ENCODE results near the gene SNRNP200.
"Not testable (repeated sequence)": the region's sequence is repeated elsewhere in the genome, so short reads cannot be mapped to it uniquely, and the experiment has no call there.

SNRNP200 gene

DNA sequence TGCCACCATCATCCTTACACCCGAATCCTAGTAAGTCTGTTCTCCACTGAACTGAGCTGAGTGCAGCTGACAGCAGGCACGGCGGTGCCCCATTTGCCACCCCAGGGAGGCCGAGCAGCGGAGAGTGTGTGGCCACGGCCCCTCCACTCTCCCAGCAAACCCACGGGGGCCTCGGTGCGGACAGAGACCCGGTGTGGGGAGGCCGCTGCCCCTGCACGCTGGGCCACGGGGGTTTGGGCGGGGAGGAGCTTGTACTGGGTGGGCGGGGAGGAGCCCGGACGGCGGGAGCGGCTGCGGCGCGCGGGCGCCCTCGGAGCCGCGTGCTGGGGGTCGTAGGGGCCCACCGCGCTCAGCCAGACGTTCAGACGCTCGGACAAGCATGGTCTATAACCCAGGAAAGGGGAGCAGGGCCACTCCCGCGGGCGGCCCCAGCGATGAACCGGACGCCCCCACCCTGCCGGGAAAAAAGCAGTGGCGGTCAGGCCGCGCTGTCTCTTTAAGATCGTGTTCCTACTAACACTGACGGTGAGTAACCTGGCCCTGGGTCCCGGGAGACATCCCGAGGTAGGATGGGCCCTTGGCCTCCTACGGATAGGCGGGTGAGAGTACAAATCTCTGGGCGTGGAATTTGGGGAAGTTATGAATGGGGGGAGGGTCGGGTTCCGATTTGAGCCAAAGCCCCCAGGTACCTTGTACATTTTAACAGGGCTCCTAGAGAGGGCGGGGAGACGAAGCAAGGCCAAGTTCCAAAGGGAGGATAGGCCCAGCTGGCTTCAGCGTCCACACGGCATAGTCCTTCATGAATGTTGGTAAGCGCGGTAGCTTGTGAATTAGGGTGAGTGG, 19.9 kb upstream of the SNRNP200 start, which contains the start of gene ITPRIPL1:
ITPRIPL1 (plus strand) TSS at position 277 of the 843 bp plus-strand sequence; CDS start at position 800, 523 bp downstream.
- no peak for DNase-seq (ENCODE audit: low spot score)

DNA sequence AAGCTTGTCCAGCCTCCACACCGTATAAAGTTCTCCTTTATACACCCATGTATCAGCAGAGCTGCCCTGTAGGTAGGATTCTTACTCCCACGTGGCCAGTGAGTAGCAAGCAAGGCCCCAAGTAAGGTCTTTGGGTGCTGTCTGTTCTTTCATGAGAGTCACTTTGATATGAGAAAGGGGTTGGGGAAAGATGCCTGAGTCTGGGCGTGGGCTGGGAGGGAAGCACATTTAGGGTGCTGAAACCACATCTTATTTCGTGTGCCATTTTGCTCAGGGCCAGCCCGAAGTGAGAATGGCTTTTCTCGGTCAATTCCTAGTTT, 19.3 kb upstream of the SNRNP200 start:
- no peak for DNase-seq (ENCODE audit: low spot score)

DNA sequence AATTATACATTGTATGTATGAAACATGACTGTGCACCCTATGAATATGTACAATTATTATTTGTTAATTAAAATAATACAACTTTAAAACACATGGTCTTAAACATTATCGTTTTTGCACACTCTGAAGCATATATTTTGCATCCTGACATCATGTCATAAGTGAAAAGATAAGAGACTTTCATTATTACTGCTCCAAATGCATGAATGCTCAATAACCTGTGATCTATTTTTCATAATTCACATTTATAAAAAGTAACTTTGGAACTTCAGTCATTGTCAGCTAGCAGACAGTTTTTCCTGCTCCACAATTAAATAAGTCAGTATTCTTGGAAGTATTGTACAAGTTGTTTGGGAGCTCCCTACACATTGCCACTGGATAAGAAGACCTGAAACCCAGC, 18.5 kb upstream of the SNRNP200 start:
- no peak for DNase-seq (ENCODE audit: low spot score)

DNA sequence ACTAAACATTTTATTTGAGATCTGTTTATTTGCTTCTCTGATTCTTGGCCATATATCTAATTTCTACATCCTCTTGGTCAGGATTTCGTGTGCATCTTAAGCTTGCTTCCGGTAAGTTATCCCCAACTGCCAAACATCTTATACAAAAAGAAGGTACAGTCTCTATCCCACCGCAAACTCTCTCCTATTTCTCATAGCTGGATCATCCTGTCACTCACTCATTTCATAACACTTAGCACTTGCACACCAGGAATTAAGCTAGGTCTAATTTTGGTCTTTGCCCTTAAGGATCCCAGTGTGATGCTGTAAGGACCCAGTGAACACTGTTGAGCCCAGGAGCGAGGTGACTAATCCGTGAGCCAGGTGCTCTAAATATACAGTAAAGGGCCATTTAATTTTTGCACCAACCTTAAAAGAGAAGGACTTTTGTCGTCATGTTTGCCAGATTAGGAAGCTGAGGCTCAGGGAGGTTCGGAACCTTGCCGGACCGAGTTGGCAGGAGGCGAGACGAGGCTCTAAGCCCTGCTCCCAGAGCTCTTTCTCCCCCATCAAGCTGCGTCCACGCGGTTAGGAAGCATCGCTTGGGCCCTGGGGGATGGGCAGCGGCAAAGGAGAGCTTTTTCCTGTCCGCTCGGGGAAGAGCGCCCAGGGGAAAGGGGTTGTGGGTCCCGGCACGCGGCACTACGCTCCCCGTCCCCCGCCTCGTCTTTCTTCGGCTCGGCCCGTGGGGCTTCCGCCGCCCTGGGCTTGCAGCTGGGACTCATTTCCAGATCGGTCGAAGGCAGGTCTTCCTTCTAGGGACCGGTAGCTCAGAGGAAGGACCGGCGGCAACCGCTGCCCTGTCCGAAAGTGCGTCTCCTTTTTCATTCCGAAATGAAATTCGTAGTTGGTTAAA, 15.6 kb upstream of the SNRNP200 start:
- DNase-seq (ENCODE audit: low spot score) = no peak

DNA sequence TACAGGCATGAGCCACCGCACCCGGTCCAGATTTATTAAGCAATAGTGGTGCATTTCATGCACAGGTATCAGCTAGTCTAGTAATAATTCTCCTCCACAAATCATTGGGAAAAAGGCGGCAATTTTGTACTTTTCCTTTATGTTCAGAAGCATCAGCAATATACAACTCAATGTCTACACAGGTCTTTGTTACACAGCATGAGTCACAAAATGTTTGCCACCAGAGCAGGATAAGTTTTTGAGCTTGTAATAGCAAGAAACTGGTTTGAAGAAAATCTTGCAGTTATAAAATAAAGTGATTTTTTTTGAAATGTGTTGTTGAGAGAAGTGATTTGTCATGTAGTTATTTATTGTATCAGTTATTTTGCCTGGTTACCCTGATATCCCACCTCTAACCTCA, 15.0 kb upstream of the SNRNP200 start:
- no peak for DNase-seq (ENCODE audit: low spot score)

DNA sequence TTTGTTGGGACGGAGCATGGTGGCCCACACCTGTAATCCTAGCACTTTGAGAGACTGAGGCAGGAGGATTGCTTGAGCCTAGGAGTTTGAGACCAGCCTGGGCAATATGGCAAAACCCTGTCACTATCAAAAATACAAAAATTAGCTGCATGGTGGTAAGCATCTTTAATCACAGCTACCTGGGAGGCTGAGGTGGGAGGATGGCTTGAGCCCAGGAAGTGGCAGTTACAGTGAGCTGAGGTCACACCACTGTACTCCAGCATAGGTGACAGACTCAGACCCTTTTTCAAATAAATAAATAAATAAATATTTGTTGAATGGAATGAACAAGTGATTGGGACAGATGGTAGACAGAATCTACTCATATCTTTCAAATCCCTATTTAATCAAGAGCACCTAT, 14.1 kb upstream of the SNRNP200 start:
- DNase-seq (ENCODE audit: low spot score) = no peak

DNA sequence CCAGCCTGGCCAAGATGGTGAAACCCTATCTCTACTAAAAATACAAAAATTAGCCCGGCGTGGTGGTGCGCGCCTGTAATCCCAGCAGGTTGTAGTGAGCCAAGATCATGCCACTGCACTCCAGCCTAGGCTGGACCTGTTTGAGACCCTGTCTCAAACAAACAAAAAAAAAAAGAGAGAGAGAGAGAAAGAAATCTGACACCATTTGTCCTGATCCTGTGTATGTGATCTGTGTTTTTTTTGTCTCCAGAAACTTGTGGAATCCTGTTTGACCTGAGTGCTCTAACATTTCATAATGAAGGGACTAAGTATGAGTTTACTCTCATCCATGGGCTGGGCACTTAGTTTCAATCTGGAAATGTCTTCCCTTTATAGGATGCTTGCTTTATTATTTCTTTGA, 13.4 kb upstream of the SNRNP200 start:
- DNase-seq (ENCODE audit: low spot score) = no peak

DNA sequence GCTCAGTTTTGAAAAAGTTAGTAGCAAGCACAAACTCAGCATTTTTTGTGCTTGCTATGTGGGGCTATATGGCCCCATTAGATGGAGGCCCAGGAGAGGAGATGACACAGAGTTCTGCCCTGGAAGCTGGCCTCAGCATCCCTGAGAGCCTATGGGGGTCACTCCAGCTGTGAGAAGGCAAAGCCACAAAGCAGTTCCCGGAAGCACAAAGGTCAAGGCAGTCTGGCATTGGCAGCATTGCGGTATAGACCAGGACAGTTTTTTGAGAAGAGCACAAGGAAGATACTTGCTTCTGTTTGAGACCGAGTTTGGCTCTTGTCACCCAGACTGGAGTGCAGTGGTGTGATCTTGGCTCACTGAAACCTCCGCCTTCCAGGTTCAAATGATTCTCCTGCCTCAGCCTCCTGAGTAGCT, 12.2 kb upstream of the SNRNP200 start:
- DNase-seq (ENCODE audit: low spot score) = no peak

DNA sequence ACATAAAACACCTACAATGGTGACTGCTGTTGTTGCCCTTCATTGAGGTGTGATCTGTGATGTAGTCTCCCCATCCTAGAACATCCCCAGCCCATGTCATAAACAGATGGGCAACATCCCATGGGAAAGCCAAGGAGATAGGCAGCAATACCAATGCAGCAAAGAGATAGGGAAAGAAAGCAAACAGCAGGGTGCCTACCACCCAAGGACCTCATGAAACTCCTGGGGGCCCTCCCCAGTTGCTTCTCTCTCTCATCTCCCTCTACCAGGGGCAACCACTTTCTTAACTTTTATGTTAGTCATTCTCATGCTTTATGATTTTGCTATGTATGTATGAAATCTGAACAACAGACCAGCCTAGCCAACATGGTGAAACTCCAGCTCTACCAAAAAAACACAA, 11.7 kb upstream of the SNRNP200 start:
- DNase-seq (ENCODE audit: low spot score) = no peak

DNA sequence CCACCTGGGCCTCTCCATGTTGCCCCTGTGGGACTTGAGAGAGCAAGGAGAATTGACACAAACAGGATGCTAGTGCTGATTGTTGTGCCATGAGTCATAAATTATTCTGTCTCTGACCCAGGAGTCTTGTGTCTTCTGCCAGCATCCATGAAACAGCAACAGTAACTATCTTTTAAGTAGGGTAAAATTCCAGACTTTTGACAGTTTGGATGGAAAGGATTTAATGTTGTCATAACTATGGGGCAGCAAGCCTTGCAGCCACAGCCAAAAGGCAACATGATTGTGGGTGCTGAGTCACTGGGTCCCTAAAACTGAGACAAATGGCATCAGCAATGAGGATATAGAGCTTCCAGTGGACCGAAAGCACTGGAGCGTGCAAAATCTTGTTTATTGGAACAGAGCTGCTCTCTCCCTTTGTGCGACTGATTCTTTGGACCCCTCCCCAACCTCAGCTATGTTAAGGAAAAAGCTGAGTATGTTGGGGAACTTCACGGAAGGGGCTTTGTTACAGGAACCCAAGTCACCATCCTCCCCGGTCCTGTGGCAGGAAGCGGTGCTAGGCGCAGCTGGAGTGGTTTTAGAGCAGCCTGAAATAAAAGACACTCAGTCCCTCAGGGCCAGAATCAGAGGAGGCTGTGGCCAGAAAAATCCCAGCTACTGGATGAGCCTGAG, 10.2 kb upstream of the SNRNP200 start:
- DNase-seq (ENCODE audit: low spot score) = no peak

DNA sequence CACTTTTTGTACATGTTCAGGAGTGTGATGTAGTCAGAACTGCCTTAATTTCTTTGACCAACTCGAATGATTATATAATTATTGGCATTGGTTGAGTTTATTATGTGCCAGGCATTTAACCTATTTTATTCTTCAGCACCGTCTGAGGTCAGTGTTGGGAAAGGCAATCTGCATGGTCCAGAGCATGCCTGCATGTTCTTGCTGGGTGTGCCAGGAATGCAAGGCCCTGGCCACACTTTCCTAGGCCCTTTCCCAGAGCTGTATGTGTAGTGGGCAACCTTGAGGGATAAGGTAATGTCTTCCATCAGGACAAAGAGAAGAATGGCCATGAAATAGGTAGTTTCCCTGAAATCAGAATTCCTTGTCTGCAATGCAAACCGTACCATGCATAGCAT, 9.7 kb upstream of the SNRNP200 start:
- no peak for DNase-seq (ENCODE audit: low spot score)

DNA sequence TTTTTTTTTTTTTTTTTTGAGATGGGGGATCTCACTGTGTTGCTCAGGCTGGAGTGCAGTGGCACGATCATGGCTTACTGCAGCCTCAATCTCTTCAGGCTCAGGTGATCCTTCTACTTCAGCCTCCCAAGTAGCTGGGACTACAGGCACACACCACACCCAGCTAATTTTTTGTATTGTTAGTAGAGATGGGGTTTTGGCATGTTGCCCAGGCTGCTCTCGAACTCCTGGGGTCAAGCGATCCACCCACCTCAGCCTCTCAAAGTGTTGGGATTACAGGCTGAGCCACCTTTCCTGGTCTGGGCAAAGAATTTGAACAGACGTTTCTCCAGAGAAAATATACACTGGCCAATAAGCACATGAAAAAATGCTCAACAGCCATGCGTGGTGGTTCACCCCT, 2.9 kb upstream of the SNRNP200 start:
- no peak for DNase-seq (ENCODE audit: low spot score)

DNA sequence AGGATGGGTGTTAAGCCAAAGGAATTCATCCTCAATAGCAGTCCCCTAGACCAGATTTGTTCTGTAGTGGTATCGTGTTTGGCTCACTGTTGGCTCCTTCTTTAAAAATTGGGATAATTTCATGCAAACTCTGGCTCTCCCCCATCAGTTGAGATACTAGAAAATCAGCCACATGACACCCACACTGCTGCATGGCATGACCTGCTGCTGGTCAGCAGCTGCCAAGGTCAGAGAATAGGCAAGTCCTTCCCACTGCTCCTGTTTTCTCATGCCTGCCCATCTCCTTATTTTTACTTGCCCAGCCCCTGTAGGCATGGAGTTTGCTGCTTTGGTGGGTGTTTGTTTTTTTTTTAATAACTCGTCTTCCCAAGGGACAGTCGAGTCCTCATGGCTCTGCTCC, 1.0 kb upstream of the SNRNP200 start:
- DNase-seq (ENCODE audit: low spot score) = no peak

DNA sequence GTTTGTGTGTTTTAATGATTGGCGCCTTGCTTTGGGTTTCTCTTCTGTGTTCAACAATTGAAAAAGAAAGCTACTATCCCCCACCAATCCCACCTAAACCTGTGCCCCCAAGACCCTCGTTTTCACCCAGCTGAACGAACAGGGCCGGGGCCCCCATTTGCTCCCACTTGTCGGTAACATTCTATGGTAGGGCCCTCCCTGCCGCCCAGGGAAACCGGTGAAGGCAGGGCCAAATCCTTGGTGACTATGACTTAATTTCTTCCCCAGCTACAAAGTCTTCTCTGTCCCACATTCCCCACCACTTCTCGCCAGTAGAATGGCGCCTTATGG, 598 bp upstream of the SNRNP200 start:
- no peak for DNase-seq (ENCODE audit: low spot score)

DNA sequence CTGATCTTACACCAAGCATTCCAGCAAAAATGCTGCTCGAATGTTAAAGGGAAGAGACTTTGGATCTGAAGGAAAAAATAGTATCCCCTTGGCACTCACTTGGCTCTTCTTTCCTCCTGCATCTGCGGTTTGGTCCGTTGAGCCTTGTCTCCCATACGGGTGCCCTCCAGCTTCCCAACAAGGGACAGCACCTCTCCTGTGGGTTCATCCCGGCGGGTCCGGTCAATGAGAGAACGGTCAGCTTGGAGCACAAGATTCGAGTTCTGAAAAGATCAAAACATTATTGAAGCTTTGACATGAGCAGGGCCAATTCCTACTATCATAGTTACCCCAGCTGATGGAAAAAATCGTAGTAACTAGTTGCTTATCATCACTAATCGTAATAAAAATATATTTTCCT, 740 bp downstream of the SNRNP200 start:
- no peak for DNase-seq (ENCODE audit: low spot score)

DNA sequence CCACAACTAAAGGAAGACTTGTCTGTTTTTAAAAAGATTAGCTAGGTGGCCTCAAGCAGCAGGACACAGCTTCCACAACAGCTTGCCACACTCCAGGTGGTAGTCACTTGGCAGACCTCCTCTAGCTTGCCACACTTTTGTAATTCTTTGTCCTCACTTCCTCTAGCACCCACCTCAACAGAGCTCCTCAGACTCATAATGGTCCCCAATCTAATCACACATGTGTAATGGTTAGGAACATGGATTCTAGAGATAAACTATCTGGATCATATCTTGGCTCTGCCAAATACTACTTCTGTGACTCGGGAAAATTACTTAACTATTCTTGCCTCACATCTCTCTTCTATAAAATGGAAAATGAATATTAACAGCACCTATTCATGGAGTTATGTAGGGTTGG, 3.5 kb downstream of the SNRNP200 start:
- DNase-seq (ENCODE audit: low spot score) = no peak

DNA sequence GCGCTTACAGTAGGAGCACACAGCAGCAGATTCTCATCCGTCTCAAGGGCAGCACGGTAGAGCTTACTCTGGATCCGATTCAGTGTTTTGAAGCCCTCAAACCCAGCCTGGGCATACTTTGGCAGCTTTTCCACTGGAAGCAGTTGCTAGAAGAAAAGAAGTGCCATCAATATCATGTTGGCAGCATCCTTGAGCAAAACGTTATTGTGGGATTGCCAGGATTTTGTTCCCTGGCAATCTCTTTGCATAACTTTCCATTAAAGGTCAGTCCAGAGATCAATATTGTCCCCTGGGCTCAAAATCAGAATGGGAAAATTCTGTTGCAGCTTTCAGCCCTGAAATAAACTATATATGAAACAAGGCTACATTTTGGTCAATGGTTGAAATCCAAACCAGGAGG, 8.4 kb downstream of the SNRNP200 start:
- no peak for DNase-seq (ENCODE audit: low spot score)

DNA sequence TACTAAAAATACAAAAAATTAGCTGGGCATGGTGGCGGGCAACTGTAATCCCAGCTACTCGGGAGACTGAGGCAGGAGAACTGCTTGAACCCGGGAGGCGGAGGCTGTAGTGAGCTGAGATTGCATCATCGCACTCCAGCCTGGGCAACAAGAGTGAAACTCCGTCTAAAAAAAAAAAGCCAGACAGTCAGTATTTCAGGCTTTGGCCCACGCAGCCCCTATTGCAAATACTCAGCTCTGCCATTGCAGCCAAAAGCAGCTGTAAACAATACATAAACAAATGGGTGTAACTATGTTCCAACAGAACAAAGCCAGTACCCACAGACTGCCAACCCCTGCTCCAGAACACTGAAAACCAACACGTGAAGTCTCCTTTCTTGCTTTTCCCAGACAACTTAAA, 11.1 kb downstream of the SNRNP200 start:
- DNase-seq (ENCODE audit: low spot score) = not testable (repeated sequence)

DNA sequence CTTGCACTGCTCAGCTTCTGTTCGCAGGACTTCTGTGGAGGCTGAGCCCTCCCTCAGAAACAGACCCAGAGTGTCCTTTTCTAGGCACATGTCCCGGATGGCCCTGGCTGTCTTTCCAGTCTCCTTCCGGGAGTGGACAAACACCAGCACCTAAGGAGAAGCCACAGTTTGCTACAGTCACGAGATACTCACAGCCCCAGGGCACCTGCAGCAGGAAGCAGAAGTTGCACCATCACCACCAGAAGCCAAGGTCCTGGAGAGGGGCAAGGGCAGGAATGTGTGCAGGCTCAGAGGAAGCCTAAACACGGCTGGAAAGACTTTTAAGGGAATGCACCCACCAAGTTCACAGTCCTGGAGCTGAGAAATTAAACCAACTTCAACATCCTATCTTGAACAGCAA, 13.6 kb downstream of the SNRNP200 start:
- DNase-seq (ENCODE audit: low spot score) = no peak

DNA sequence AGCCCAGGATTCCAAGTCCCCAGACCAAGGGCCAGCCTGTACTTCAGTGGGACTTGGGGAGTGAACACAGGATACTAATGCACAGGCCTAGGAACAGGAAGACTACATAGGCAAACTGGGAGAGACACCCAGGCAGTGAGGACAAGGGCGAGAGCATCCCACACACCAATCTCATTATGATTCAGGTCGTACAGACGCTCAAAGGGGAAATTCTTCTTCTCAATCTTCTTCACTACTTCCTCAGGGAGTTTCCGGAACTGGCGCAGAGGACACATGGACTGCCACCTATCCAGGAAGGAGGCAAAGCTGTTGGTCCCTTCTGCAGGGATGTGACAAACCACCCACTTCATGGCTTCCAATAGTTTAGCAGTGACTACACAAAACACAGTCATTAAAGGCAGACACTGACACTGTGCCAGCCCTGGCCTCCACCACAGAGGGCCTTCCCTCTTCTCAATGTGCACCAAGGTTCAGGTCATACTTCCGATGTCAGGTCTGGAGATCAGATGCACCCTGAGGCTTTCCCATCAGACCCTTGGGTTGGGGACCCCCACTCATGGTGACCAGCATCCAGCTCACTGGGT, 18.0 kb downstream of the SNRNP200 start:
- DNase-seq (ENCODE audit: low spot score) = no peak

DNA sequence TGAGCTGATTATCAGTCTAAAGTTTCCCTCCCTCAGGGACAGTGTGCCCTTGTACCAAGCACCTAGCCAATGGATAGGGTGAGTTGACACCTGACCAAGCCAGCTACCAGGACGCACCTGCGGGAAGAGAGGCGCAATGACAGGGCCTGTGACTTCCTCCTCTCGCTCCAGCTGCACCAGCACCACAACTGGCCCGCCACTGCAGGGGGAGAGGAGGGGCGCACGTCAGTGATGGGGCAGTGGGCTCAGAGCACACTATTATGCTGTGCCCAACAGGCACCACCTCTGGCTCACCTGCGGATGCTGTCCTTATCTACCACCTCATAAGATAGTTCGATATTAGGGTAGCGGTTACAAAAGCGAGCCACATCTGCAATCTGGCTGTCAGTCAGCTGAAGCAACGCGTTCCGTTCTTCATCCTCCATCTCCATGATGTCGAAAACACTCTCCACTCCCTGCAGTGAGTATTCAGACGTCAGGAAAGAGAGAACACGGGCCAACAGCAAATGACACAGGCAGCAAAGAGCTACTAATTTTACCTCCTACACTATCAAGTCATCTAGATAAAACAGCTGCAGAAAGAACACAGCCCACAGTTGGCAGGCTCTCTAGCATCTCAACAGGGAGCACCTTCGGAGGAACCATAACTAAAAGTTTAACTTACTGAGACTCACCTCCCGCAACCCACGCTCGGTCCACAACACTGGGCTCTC, 28.4 kb downstream of the SNRNP200 start:
- no peak for DNase-seq (ENCODE audit: low spot score)

Data from hematopoietic multipotent progenitor cell treated with erythropoietin and hydrocortisone succinate and interleukin-3 and kit ligand, for 15 days (in vitro differentiated cells).